Natural killer cell (primary cell): ENCODE data around the gene ABCC1. TPM values are rescaled to one million over a fixed set of nuclear protein-coding genes. Genes with fewer than 3 reads are reported as not detected.

ENCODE experiments used
- ATAC-seq, 3 donors: fragments of 150-1000 bp in 2 of 3; fragments of 200-7000 bp in 1 of 3; cut with Tn5 transposase; 1 replicate in 1 of 3; 2 replicates in 2 of 3; pipeline ENCODE4 v1.10.0; 2021; ENCODE audit warnings: mild to moderate bottlenecking in 2 of 3, moderate library complexity in 2 of 3
- DNase-seq, 2 donors: peaks; one replicate each; pipeline versions ENCODE4 v3.0.0 to v3.0.0-alpha.2; 2013 to 2021; ENCODE audit warnings: mixed read lengths in 1 of 2
- H3K27ac ChIP-seq: one replicate; pipeline ENCODE4 v1.5.1; 2013; ENCODE audit warnings: mild to moderate bottlenecking, low read length
- H3K27me3 ChIP-seq: one replicate; pipeline ENCODE4 v1.6.1; 2013; ENCODE audit warnings: low read length; ENCODE audit not compliant: control insufficient read depth, insufficient read depth
- H3K36me3 ChIP-seq: one replicate; pipeline ENCODE4 v1.6.1; 2013; ENCODE audit warnings: low read length; ENCODE audit not compliant: control insufficient read depth, insufficient read depth
- H3K4me1 ChIP-seq: one replicate; pipeline ENCODE4 v1.6.1; 2013; ENCODE audit warnings: low read length; ENCODE audit not compliant: control insufficient read depth, insufficient read depth
- H3K4me3 ChIP-seq: one replicate; pipeline ENCODE4 v1.5.1; 2013; ENCODE audit warnings: low read length
- H3K9me3 ChIP-seq: one replicate; pipeline ENCODE4 v1.6.1; 2013; ENCODE audit warnings: low read length; ENCODE audit not compliant: control insufficient read depth, insufficient read depth
- H3K27ac Mint-ChIP-seq, 2 donors: one replicate each; pipeline ENCODE4 v1.8.0; 2022; ENCODE audit warnings: mild to moderate bottlenecking in 2 of 2, mixed read lengths in 2 of 2, moderate library complexity in 1 of 2
- H3K27me3 Mint-ChIP-seq, 2 donors: one replicate each; pipeline ENCODE4 v1.8.0; 2022; ENCODE audit warnings: low read depth in 2 of 2, mixed read lengths in 2 of 2
- H3K36me3 Mint-ChIP-seq: one replicate; pipeline ENCODE4 v1.8.0; 2022; ENCODE audit warnings: mixed read lengths
- H3K4me1 Mint-ChIP-seq, 2 donors: one replicate each; pipeline ENCODE4 v1.8.0; 2022; ENCODE audit warnings: mixed read lengths in 2 of 2
- H3K4me3 Mint-ChIP-seq: one replicate; pipeline ENCODE4 v1.8.0; 2022; ENCODE audit warnings: mild to moderate bottlenecking, moderate library complexity, mixed read lengths
- H3K9me3 Mint-ChIP-seq, 2 donors: one replicate each; pipeline ENCODE4 v1.8.0; 2022; ENCODE audit warnings: mixed read lengths in 2 of 2
- CTCF ChIP-seq: fragments of 200-600 bp; IDR thresholded peaks from one replicate; pipeline ENCODE4 v1.8.0; 2022; ENCODE audit warnings: antibody characterized with exemption
- WGBS: methylation state at CpG from one replicate; pipeline ENCODE4 v1.1.7; 2013; ENCODE audit warnings: missing lambda C conversion rate; ENCODE audit not compliant: insufficient coverage; 5-methylcytosine and 5-hydroxymethylcytosine counted together
- intact Hi-C: fragments of 100-400 bp; cut with micrococcal nuclease; formaldehyde crosslinking; loops from one replicate; pipeline ENCODE4 v1.14.2; 2022
- total RNA-seq, 4 donors: library from RNA; stranded (reverse); fragments of 120-200 nt in 1 of 4; gene quantifications; one replicate each; pipeline versions ENCODE4 v1.2.3 to v1.2.4, GENCODE V29; 2013 to 2022

ABCC1 gene
- total RNA-seq, 3 donors from 2014 or later (not counting 1 experiment from before 2014, with no cell fraction given): 24.5 to 53.9 (median 27.9) TPM

- Histone ChIP-seq H3K4me3 (no peak overlapping the region), H3K4me1 (peaks cover 16% of the 10 kb centered on the region), H3K36me3 (no peaks in the 10 kb centered on the region), H3K9me3 (no peaks in the 10 kb centered on the region), H3K27ac (no peak overlapping the region), H3K27me3 (no peaks in the 10 kb centered on the region)
- H3K27me3 Mint-ChIP-seq: no peaks in the 10 kb centered on the region
- TF ChIP-seq CTCF: no peak
- no peak for ATAC-seq
- H3K27ac Mint-ChIP-seq: no peak overlapping the region
- peaks cover 22 to 40% of the 10 kb centered on the region in 2 donors for H3K4me1 Mint-ChIP-seq
- no peaks in the 10 kb centered on the region for H3K36me3 Mint-ChIP-seq
- H3K4me3 Mint-ChIP-seq: no peak overlapping the region
- DNase-seq: no peak
- H3K9me3 Mint-ChIP-seq: no peaks in the 10 kb centered on the region
- intact Hi-C loops: no loop called here
- whole genome bisulfite sequencing: 97% methylated on average over 3 of the region's 4 CpGs
Measured at GRCh38 chr16:15993128-15993527, 43.7 kb downstream of the ABCC1 start.

GRCh38 chr16:15993541-15993940, 44.1 kb downstream of the ABCC1 start:
- TF ChIP-seq CTCF: no peak
- intact Hi-C loops: no loop called here
- Histone ChIP-seq H3K4me1 (peaks cover 16% of the 10 kb centered on the region), H3K9me3 (no peaks in the 10 kb centered on the region), H3K27ac (no peak overlapping the region), H3K4me3 (no peak overlapping the region), H3K27me3 (no peaks in the 10 kb centered on the region), H3K36me3 (no peaks in the 10 kb centered on the region)
- Mint-ChIP-seq H3K27ac (no peak overlapping the region), H3K4me1 (peaks cover 22 to 40% of the 10 kb centered on the region in 2 donors), H3K9me3 (no peaks in the 10 kb centered on the region), H3K27me3 (no peaks in the 10 kb centered on the region), H3K36me3 (no peaks in the 10 kb centered on the region), H3K4me3 (no peak overlapping the region)
- ATAC-seq: no peak
- 95% methylated on average over 7 of the region's 8 CpGs for WGBS
- DNase-seq: no peak

- H3K27ac Mint-ChIP-seq: no peak overlapping the region
- H3K9me3 Mint-ChIP-seq: no peaks in the 10 kb centered on the region
- no peaks in the 10 kb centered on the region for H3K27me3 ChIP-seq
- WGBS: 90% methylated on average over 9 of the region's 9 CpGs
- peaks cover 23 to 40% of the 10 kb centered on the region in 2 donors for H3K4me1 Mint-ChIP-seq
- no peak for TF ChIP-seq CTCF
- no peaks in the 10 kb centered on the region for H3K27me3 Mint-ChIP-seq
- H3K9me3 ChIP-seq: no peaks in the 10 kb centered on the region
- peaks cover 17% of the 10 kb centered on the region for H3K4me1 ChIP-seq
- H3K4me3 Mint-ChIP-seq: no peak overlapping the region
- intact Hi-C loops: no loop called here
- H3K27ac ChIP-seq: no peak overlapping the region
- H3K36me3 Mint-ChIP-seq: no peaks in the 10 kb centered on the region
- DNase-seq: no peak
- no peak overlapping the region for H3K4me3 ChIP-seq
- ATAC-seq: no peak
- H3K36me3 ChIP-seq: no peaks in the 10 kb centered on the region
Measured at GRCh38 chr16:15993946-15994665, 44.7 kb downstream of the ABCC1 start.
